GM23338 (cell line): ENCODE measurements around the gene IL22RA1. TPM values are rescaled to one million over a fixed set of nuclear protein-coding genes. Genes with fewer than 3 reads are reported as not detected.

Experiments
- ATAC-seq: fragments of 200-7000 bp; cut with Tn5 transposase; 3 replicates; pipeline ENCODE4 v1.9.1; 2020
- DNase-seq: peaks from one replicate; pipeline ENCODE4 v3.0.0-alpha.2; 2015; ENCODE audit warnings: low spot score
- H2AFZ ChIP-seq: fragments of 200-600 bp; sonication (generic); 2 replicates; pipeline ENCODE4 v1.8.0; 2016; ENCODE audit warnings: antibody characterized with exemption, mild to moderate bottlenecking, moderate library complexity
- H3F3A ChIP-seq: fragments of 200-600 bp; sonication (generic); replicated peaks from 2 replicates; pipeline ENCODE4 v1.8.0; 2017; ENCODE audit warnings: antibody characterized with exemption, mixed run types, low read depth
- H3K27ac ChIP-seq: fragments of 200-600 bp; sonication (generic); 2 replicates; pipeline ENCODE4 v1.6.1; 2016; ENCODE audit warnings: low read depth
- H3K27me3 ChIP-seq: fragments of 200-600 bp; sonication (generic); 2 replicates; pipeline ENCODE4 v1.8.0; 2016; ENCODE audit warnings: mild to moderate bottlenecking, mixed run types, moderate library complexity; ENCODE audit not compliant: insufficient read depth
- H3K36me3 ChIP-seq: fragments of 200-600 bp; sonication (generic); 2 replicates; pipeline ENCODE4 v1.8.0; 2016; ENCODE audit warnings: mild to moderate bottlenecking; ENCODE audit not compliant: insufficient read depth
- H3K4me1 ChIP-seq: fragments of 200-600 bp; sonication (generic); 2 replicates; pipeline ENCODE4 v1.8.0; 2016; ENCODE audit warnings: mild to moderate bottlenecking, moderate library complexity; ENCODE audit not compliant: insufficient read depth
- H3K4me2 ChIP-seq: fragments of 200-600 bp; sonication (generic); 2 replicates; pipeline ENCODE4 v1.7.1; 2017; ENCODE audit warnings: mixed run types
- H3K4me3 ChIP-seq: fragments of 200-600 bp; sonication (generic); 2 replicates; pipeline ENCODE4 v1.6.1; 2016; ENCODE audit warnings: mixed run types
- H3K79me2 ChIP-seq: fragments of 200-600 bp; sonication (generic); replicated peaks from 2 replicates; pipeline ENCODE4 v1.8.0; 2017; ENCODE audit warnings: mild to moderate bottlenecking; ENCODE audit not compliant: insufficient read depth
- H3K9me2 ChIP-seq: fragments of 200-600 bp; sonication (generic); 2 replicates; pipeline ENCODE4 v1.8.0; 2017; ENCODE audit not compliant: insufficient read depth
- H4K20me1 ChIP-seq: fragments of 200-600 bp; sonication (generic); replicated peaks from 2 replicates; pipeline ENCODE4 v1.8.0; 2017; ENCODE audit warnings: mild to moderate bottlenecking; ENCODE audit not compliant: insufficient read depth
- H3K27ac Mint-ChIP-seq: 2 replicates; pipeline ENCODE4 v1.8.0; 2020; ENCODE audit warnings: inconsistent platforms, mild to moderate bottlenecking, moderate library complexity, mixed read lengths
- H3K27me3 Mint-ChIP-seq: 3 replicates; pipeline ENCODE4 v1.8.0; 2022; ENCODE audit warnings: low read depth, mild to moderate bottlenecking, moderate library complexity, mixed read lengths, inconsistent platforms; ENCODE audit not compliant: insufficient read depth, poor library complexity
- H3K36me3 Mint-ChIP-seq: 3 replicates; pipeline ENCODE4 v1.8.0; 2021; ENCODE audit warnings: low read depth, mild to moderate bottlenecking, inconsistent platforms, moderate library complexity, mixed read lengths
- H3K4me1 Mint-ChIP-seq: 3 replicates; pipeline ENCODE4 v1.8.0; 2020; ENCODE audit warnings: mild to moderate bottlenecking, inconsistent platforms, mixed read lengths
- H3K4me3 Mint-ChIP-seq: 3 replicates; pipeline ENCODE4 v1.8.0; 2021; ENCODE audit warnings: moderate library complexity, mild to moderate bottlenecking, inconsistent platforms, mixed read lengths
- H3K9me3 Mint-ChIP-seq: 3 replicates; pipeline ENCODE4 v1.8.0; 2020; ENCODE audit warnings: moderate library complexity, mild to moderate bottlenecking, inconsistent platforms, mixed read lengths
- EZH2 ChIP-seq: fragments of 200-600 bp; sonication (generic); IDR thresholded peaks from one replicate; pipeline ENCODE4 v1.8.0; 2017; ENCODE audit warnings: antibody characterized with exemption, mild to moderate bottlenecking, low read depth; ENCODE audit not compliant: unreplicated experiment
- EZH2phosphoT487 ChIP-seq: fragments of 200-600 bp; sonication (generic); IDR thresholded peaks from one replicate; pipeline ENCODE4 v1.8.1; 2018; ENCODE audit warnings: antibody characterized with exemption; ENCODE audit not compliant: unreplicated experiment
- JUNB ChIP-seq: IDR thresholded peaks from one replicate; pipeline ENCODE4 v1.6.1; 2016; ENCODE audit warnings: antibody characterized with exemption; ENCODE audit not compliant: unreplicated experiment
- NANOG ChIP-seq: IDR thresholded peaks from 2 replicates; pipeline ENCODE4 v1.6.1; 2016; ENCODE audit warnings: antibody characterized with exemption, borderline replicate concordance
- POLR2AphosphoS5 ChIP-seq: IDR thresholded peaks from 2 replicates; pipeline ENCODE4 v1.6.1; 2016; ENCODE audit warnings: antibody characterized with exemption, low read depth
- STAT1 ChIP-seq: IDR thresholded peaks from one replicate; pipeline ENCODE4 v1.6.1; 2016; ENCODE audit warnings: antibody characterized with exemption; ENCODE audit not compliant: unreplicated experiment
- ZNF114 ChIP-seq: fragments of 250-450 bp; sonication (Bioruptor Pico); IDR thresholded peaks from 2 replicates; pipeline ENCODE4 v1.5.0; 2020; ENCODE audit warnings: mild to moderate bottlenecking, moderate library complexity
- ZNF331 ChIP-seq: fragments of 250-450 bp; sonication (Bioruptor Pico); IDR thresholded peaks from 2 replicates; pipeline ENCODE4 v1.5.0; 2020; ENCODE audit warnings: low read depth, mild to moderate bottlenecking, moderate library complexity
- polyA plus RNA-seq: library from polyadenylated mRNA; unstranded; fragments of >200 nt; fragmentation: Nextera tagmentation; extraction: Ambion mirVana; gene quantifications from 2 replicates; pipeline ENCODE4 v1.2.1, GENCODE V29; 2016
- total RNA-seq: library from RNA; depleted of rRNA; stranded (reverse); fragments of >200 nt; shearing (Covaris generic); gene quantifications from 2 replicates; pipeline ENCODE4 v1.2.3, GENCODE V29; 2014
- TF ChIP-seq, protein P1 (sequence below): fragments of 250-450 bp; sonication (Bioruptor Pico); IDR thresholded peaks from 2 replicates; pipeline ENCODE4 v1.5.0; 2020; ENCODE audit warnings: mild to moderate bottlenecking, moderate library complexity
- TF ChIP-seq, protein P2 (sequence below), 2 experiments: fragments of 200-600 bp in 1 of 2; sonication (generic) in 1 of 2; conservative IDR thresholded peaks; 2 replicates each; pipeline versions ENCODE4 v1.5.1 to v1.6.1; 2016 to 2017; ENCODE audit warnings: antibody characterized with exemption in 2 of 2, low read depth in 2 of 2, mild to moderate bottlenecking in 2 of 2, moderate library complexity in 1 of 2
- TF ChIP-seq, protein P3 (sequence below): IDR thresholded peaks from one replicate; pipeline ENCODE4 v1.6.1; 2018; ENCODE audit warnings: antibody characterized with exemption; ENCODE audit not compliant: unreplicated experiment

IL22RA1 gene
- total and polyA plus RNA-seq, 2 experiments from 2014 or later, result 0.11 to 0.28 TPM

- TF ChIP-seq, protein P1, sequence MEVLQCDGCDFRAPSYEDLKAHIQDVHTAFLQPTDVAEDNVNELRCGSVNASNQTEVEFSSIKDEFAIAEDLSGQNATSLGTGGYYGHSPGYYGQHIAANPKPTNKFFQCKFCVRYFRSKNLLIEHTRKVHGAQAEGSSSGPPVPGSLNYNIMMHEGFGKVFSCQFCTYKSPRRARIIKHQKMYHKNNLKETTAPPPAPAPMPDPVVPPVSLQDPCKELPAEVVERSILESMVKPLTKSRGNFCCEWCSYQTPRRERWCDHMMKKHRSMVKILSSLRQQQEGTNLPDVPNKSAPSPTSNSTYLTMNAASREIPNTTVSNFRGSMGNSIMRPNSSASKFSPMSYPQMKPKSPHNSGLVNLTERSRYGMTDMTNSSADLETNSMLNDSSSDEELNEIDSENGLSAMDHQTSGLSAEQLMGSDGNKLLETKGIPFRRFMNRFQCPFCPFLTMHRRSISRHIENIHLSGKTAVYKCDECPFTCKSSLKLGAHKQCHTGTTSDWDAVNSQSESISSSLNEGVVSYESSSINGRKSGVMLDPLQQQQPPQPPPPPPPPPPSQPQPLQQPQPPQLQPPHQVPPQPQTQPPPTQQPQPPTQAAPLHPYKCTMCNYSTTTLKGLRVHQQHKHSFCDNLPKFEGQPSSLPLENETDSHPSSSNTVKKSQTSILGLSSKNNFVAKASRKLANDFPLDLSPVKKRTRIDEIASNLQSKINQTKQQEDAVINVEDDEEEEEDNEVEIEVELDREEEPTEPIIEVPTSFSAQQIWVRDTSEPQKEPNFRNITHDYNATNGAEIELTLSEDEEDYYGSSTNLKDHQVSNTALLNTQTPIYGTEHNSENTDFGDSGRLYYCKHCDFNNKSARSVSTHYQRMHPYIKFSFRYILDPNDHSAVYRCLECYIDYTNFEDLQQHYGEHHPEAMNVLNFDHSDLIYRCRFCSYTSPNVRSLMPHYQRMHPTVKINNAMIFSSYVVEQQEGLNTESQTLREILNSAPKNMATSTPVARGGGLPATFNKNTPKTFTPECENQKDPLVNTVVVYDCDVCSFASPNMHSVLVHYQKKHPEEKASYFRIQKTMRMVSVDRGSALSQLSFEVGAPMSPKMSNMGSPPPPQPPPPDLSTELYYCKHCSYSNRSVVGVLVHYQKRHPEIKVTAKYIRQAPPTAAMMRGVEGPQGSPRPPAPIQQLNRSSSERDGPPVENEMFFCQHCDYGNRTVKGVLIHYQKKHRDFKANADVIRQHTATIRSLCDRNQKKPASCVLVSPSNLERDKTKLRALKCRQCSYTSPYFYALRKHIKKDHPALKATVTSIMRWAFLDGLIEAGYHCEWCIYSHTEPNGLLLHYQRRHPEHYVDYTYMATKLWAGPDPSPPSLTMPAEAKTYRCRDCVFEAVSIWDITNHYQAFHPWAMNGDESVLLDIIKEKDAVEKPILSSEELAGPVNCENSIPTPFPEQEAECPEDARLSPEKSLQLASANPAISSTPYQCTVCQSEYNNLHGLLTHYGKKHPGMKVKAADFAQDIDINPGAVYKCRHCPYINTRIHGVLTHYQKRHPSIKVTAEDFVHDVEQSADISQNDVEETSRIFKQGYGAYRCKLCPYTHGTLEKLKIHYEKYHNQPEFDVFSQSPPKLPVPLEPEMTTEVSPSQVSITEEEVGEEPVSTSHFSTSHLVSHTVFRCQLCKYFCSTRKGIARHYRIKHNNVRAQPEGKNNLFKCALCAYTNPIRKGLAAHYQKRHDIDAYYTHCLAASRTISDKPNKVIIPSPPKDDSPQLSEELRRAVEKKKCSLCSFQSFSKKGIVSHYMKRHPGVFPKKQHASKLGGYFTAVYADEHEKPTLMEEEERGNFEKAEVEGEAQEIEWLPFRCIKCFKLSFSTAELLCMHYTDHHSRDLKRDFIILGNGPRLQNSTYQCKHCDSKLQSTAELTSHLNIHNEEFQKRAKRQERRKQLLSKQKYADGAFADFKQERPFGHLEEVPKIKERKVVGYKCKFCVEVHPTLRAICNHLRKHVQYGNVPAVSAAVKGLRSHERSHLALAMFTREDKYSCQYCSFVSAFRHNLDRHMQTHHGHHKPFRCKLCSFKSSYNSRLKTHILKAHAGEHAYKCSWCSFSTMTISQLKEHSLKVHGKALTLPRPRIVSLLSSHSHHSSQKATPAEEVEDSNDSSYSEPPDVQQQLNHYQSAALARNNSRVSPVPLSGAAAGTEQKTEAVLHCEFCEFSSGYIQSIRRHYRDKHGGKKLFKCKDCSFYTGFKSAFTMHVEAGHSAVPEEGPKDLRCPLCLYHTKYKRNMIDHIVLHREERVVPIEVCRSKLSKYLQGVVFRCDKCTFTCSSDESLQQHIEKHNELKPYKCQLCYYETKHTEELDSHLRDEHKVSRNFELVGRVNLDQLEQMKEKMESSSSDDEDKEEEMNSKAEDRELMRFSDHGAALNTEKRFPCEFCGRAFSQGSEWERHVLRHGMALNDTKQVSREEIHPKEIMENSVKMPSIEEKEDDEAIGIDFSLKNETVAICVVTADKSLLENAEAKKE (CRISPR knock-in tag), result no peak
- TF ChIP-seq ZNF331 (CRISPR knock-in tag), result no peak
- TF ChIP-seq, protein P2, sequence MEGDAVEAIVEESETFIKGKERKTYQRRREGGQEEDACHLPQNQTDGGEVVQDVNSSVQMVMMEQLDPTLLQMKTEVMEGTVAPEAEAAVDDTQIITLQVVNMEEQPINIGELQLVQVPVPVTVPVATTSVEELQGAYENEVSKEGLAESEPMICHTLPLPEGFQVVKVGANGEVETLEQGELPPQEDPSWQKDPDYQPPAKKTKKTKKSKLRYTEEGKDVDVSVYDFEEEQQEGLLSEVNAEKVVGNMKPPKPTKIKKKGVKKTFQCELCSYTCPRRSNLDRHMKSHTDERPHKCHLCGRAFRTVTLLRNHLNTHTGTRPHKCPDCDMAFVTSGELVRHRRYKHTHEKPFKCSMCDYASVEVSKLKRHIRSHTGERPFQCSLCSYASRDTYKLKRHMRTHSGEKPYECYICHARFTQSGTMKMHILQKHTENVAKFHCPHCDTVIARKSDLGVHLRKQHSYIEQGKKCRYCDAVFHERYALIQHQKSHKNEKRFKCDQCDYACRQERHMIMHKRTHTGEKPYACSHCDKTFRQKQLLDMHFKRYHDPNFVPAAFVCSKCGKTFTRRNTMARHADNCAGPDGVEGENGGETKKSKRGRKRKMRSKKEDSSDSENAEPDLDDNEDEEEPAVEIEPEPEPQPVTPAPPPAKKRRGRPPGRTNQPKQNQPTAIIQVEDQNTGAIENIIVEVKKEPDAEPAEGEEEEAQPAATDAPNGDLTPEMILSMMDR (conservative IDR thresholded peaks at IDR 0.05; ENCODE audit: low read depth in 2 of 2), result no peak
- TF ChIP-seq POLR2AphosphoS5, result no peak
- no peak for TF ChIP-seq NANOG
Observed at GRCh38 chr1:24127134-24127800, 15.7 kb downstream of the IL22RA1 start (continued).

GRCh38 chr1:24126672-24127023 lies 16.3 kb downstream of the IL22RA1 start:
- H3K27me3 Mint-ChIP-seq, result peaks cover 2% of the 10 kb centered on the region
- Histone ChIP-seq H3K27ac (no peak overlapping the region), H3K36me3 (no peaks in the 10 kb centered on the region), H4K20me1 (no peaks in the 10 kb centered on the region), H2AFZ (no peak overlapping the region), H3K4me1 (no peaks in the 10 kb centered on the region), H3K4me3 (no peak overlapping the region), H3K27me3 (no peaks in the 10 kb centered on the region), H3K9me2 (no peaks in the 10 kb centered on the region), H3F3A (no peaks in the 10 kb centered on the region), H3K79me2 (no peaks in the 10 kb centered on the region), H3K4me2 (no peak overlapping the region)
- peaks cover 14% of the 10 kb centered on the region; the same call in 2 of the 3 replicates for H3K9me3 Mint-ChIP-seq
- H3K4me3 Mint-ChIP-seq, result no peak overlapping the region
- H3K27ac Mint-ChIP-seq, result no peak overlapping the region
- no peak for DNase-seq
- peaks cover 8% of the 10 kb centered on the region; the same call in 1 of the 3 replicates for H3K36me3 Mint-ChIP-seq
- ATAC-seq, result no peak
- peaks cover 10% of the 10 kb centered on the region for H3K4me1 Mint-ChIP-seq
- TF ChIP-seq, protein P2 (conservative IDR thresholded peaks at IDR 0.05; ENCODE audit: low read depth in 2 of 2), result no peak
- no peak for TF ChIP-seq ZNF114
- no peak for TF ChIP-seq NANOG
- no peak for TF ChIP-seq EZH2
- TF ChIP-seq EZH2phosphoT487, result no peak
- TF ChIP-seq JUNB, result no peak
- no peak for TF ChIP-seq STAT1
- TF ChIP-seq, protein P3, sequence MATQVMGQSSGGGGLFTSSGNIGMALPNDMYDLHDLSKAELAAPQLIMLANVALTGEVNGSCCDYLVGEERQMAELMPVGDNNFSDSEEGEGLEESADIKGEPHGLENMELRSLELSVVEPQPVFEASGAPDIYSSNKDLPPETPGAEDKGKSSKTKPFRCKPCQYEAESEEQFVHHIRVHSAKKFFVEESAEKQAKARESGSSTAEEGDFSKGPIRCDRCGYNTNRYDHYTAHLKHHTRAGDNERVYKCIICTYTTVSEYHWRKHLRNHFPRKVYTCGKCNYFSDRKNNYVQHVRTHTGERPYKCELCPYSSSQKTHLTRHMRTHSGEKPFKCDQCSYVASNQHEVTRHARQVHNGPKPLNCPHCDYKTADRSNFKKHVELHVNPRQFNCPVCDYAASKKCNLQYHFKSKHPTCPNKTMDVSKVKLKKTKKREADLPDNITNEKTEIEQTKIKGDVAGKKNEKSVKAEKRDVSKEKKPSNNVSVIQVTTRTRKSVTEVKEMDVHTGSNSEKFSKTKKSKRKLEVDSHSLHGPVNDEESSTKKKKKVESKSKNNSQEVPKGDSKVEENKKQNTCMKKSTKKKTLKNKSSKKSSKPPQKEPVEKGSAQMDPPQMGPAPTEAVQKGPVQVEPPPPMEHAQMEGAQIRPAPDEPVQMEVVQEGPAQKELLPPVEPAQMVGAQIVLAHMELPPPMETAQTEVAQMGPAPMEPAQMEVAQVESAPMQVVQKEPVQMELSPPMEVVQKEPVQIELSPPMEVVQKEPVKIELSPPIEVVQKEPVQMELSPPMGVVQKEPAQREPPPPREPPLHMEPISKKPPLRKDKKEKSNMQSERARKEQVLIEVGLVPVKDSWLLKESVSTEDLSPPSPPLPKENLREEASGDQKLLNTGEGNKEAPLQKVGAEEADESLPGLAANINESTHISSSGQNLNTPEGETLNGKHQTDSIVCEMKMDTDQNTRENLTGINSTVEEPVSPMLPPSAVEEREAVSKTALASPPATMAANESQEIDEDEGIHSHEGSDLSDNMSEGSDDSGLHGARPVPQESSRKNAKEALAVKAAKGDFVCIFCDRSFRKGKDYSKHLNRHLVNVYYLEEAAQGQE, result no peak
